Activated B cell treated with CpG ODN at 0.5 μM for 24 hours (primary cell): ENCODE measurements around the gene URM1. TPM values are rescaled to one million over a fixed set of nuclear protein-coding genes. Genes with fewer than 3 reads are reported as not detected.
A peak's percentile ranks its signal among the peaks of the same experiment; 100 is the strongest.

ENCODE experiments used
- ATAC-seq: fragments of 200-7000 bp; cut with Tn5 transposase; one replicate; pipeline ENCODE4 v1.10.0; 2021; ENCODE audit warnings: low read depth, mild to moderate bottlenecking, moderate library complexity
- CTCF ChIA-PET: fragments of 350-600 bp; sonication (Branson Sonifier 250); formaldehyde crosslinking; loops from one replicate; lab custom pipeline; 2021; ENCODE audit warnings: antibody characterized with exemption; lab: Charles Lee
- POLR2A ChIA-PET: fragments of 350-600 bp; sonication (Branson Sonifier 250); formaldehyde crosslinking; loops from one replicate; lab custom pipeline; 2021; ENCODE audit warnings: antibody characterized with exemption; lab: Charles Lee
- DNase-seq: peaks from one replicate; pipeline ENCODE4 v3.0.0; 2022
- H3K27ac Mint-ChIP-seq: one replicate; pipeline ENCODE4 v1.8.0; 2020; ENCODE audit warnings: mixed read lengths
- H3K27me3 Mint-ChIP-seq: one replicate; pipeline ENCODE4 v1.8.0; 2021; ENCODE audit warnings: mixed read lengths
- H3K36me3 Mint-ChIP-seq: one replicate; pipeline ENCODE4 v1.8.0; 2021; ENCODE audit warnings: low read depth, mixed read lengths
- H3K4me1 Mint-ChIP-seq: one replicate; pipeline ENCODE4 v1.8.0; 2021; ENCODE audit warnings: mixed read lengths
- H3K4me3 Mint-ChIP-seq: one replicate; pipeline ENCODE4 v1.8.0; 2020; ENCODE audit warnings: mild to moderate bottlenecking, mixed read lengths
- H3K9me3 Mint-ChIP-seq: one replicate; pipeline ENCODE4 v1.8.0; 2020; ENCODE audit warnings: mixed read lengths
- CTCF ChIP-seq: fragments of 200-600 bp; IDR thresholded peaks from one replicate; pipeline ENCODE4 v1.8.0; 2022; ENCODE audit warnings: antibody characterized with exemption, mild to moderate bottlenecking
- intact Hi-C: fragments of 100-400 bp; cut with micrococcal nuclease; formaldehyde crosslinking; loops from one replicate; pipeline ENCODE4 v1.15.1; 2024
- total RNA-seq: library from RNA; stranded (reverse); gene quantifications from 2 replicates; pipeline ENCODE4 v1.2.3, GENCODE V29; 2022

The URM1 gene
- total RNA-seq, 1 donor from 2014 or later: 55.8 TPM

GRCh38 chr9:128435611-128436010, 64.4 kb downstream of the URM1 start:
- ATAC-seq (no peak), DNase-seq (no peak)
- ChIA-PET POLR2A (no interaction called here), CTCF (no interaction called here)
- H3K9me3 Mint-ChIP-seq: no peaks in the 10 kb centered on the region
- no peaks in the 10 kb centered on the region for H3K27me3 Mint-ChIP-seq
- no peak for TF ChIP-seq CTCF
- intact Hi-C loops: no loop called here
- H3K27ac Mint-ChIP-seq: no peak overlapping the region
- H3K4me1 Mint-ChIP-seq: peaks cover 5% of the 10 kb centered on the region
- no peaks in the 10 kb centered on the region for H3K36me3 Mint-ChIP-seq
- H3K4me3 Mint-ChIP-seq: no peak overlapping the region

DNA sequence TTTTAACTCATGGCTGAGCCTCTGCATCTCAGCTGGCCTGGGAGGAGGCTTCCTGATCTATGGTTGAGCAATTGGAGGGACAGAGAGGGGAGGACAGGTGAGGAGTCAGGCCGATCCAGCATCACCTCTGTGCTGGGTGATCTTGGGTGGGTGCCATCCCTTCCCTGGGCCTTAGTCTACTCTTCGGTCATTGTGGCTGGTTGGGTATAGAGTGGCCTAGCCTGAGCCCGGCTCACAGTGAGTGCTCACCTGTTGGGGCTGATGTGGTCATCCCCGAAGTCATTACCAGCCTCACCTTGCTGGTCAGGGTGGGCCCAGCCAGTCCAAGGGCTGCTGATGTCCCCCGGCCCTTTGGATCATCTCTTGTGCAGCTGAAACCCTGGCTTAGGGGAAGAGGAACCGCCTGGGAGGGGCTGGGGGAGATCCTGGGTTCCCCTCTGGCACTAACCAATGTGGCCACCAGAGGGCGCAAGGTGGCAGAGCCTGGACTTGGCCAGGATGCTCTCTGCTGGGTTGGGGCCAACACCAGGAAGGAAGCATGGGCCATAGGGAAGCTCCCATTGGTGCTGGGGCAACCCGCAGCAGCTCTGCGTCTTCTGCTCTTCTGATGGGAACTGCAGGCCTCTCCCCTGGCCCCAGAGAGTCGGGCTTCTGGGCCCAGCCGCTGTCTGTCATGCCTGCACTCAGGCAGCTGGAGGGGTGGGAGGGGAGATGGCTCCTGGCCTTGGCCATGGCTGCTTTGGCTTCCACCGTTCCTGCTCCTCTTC, 67.4 kb downstream of the URM1 start:
- peak; percentile 97 for ATAC-seq
- POLR2A ChIA-PET: interaction anchor here (0.6 to 0.8 kb wide), 2 partner anchors 113 to 1554 kb away, joined by 3 read pairs; partner anchors contain the start of gene SPTAN1
- TF ChIP-seq CTCF: peak; percentile 16
- H3K4me1 Mint-ChIP-seq: peaks cover 5% of the 10 kb centered on the region
- CTCF ChIA-PET: interaction anchor here (0.6 to 1.8 kb wide), 7 partner anchors 14 to 121 kb away, joined by 3 to 7 read pairs (median 4); partner anchors contain the start of gene ODF2
- no peak overlapping the region for H3K4me3 Mint-ChIP-seq
- intact Hi-C loops: loop anchor here (2.0 kb wide), 3 partner anchors 18 to 66 kb away; partner anchors contain the start of genes CERCAM, GLE1 and ODF2
- H3K27me3 Mint-ChIP-seq: no peaks in the 10 kb centered on the region
- H3K9me3 Mint-ChIP-seq: no peaks in the 10 kb centered on the region
- DNase-seq: peak; percentile 77
- H3K36me3 Mint-ChIP-seq: no peaks in the 10 kb centered on the region
- H3K27ac Mint-ChIP-seq: no peak overlapping the region

DNA sequence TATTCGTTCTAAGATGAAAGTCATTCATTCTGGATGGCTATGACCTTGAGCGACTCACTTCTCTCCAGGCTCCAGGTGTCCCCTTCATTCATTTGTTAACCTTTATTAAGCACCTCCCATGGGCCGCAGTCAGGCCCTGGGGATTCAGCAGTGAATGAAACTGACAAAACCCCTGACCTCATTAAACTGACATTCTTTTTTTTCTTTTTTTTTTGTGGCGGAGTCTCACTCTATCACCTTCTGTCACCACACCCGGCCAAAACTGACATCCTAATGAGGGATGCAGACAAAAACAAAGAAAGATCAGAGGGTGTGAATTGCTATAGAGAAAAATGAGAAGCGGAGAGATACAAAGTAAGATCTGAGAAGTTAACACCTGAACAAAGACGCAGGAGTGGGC, 68.1 kb downstream of the URM1 start:
- CTCF ChIA-PET: interaction anchor here (0.6 to 1.8 kb wide), 7 partner anchors 13 to 120 kb away, joined by 3 to 7 read pairs (median 4); partner anchors contain the start of gene ODF2
- POLR2A ChIA-PET: interaction anchor here (0.6 kb wide), 2 partner anchors 334 to 1554 kb away, joined by 3 to 9 read pairs; no protein-coding TSS in a partner anchor
- H3K27me3 Mint-ChIP-seq: no peaks in the 10 kb centered on the region

More for the DNA sequence above, 68.1 kb downstream of the URM1 start:
- no peak for TF ChIP-seq CTCF
- H3K9me3 Mint-ChIP-seq: no peaks in the 10 kb centered on the region
- ATAC-seq: no peak
- H3K27ac Mint-ChIP-seq: no peak overlapping the region
- no peak for DNase-seq
- intact Hi-C loops: loop anchor here (2.0 kb wide), 3 partner anchors 18 to 66 kb away; partner anchors contain the start of genes CERCAM, GLE1 and ODF2
- H3K4me1 Mint-ChIP-seq: peaks cover 5% of the 10 kb centered on the region
- no peaks in the 10 kb centered on the region for H3K36me3 Mint-ChIP-seq
- no peak overlapping the region for H3K4me3 Mint-ChIP-seq

Other genes with a start within 250 kb of the URM1 start
- gene PTGES2, start 243.6 kb upstream of the URM1 start, total RNA-seq: 86.7 and 89.2 TPM in 2 replicates
- not detected in 2 replicates for gene LCN2, start 221.9 kb upstream of the URM1 start, total RNA-seq
- 47.7 and 53.6 TPM in 2 replicates for gene BBLN, start 211.1 kb upstream of the URM1 start, total RNA-seq
- 142 and 160 TPM in 2 replicates for gene CIZ1, start 179.8 kb upstream of the URM1 start, total RNA-seq
- gene DNM1, start 168.0 kb upstream of the URM1 start, total RNA-seq: 0.81 and 0.86 TPM in 2 replicates
- 46.0 and 53.5 TPM in 2 replicates for gene GOLGA2, start 95.4 kb upstream of the URM1 start, total RNA-seq
- gene SWI5, start 95.1 kb upstream of the URM1 start, total RNA-seq: 7.2 and 10.4 TPM in 2 replicates
- 28.0 and 32.6 TPM in 2 replicates for gene TRUB2, start 48.9 kb upstream of the URM1 start, total RNA-seq
- 36.2 and 45.6 TPM in 2 replicates for gene COQ4, start 48.5 kb upstream of the URM1 start, total RNA-seq
- gene SLC27A4, start 30.8 kb upstream of the URM1 start, total RNA-seq: 13.6 and 14.4 TPM in 2 replicates
- 1.7 TPM in 2 replicates for gene CERCAM, start 49.5 kb downstream of the URM1 start, total RNA-seq
- 41.2 and 45.7 TPM in 2 replicates for gene ODF2, start 84.6 kb downstream of the URM1 start, total RNA-seq
- 28.8 and 31.8 TPM in 2 replicates for gene GLE1, start 133.3 kb downstream of the URM1 start, total RNA-seq
- 208 and 237 TPM in 2 replicates for gene SPTAN1, start 181.2 kb downstream of the URM1 start, total RNA-seq